Trophoblast cell (in vitro differentiated cells and primary cell): Measurements from ENCODE around the gene FCER2.

Experiments used
- DNase-seq, 2 donors: peaks; one replicate each; pipeline ENCODE4 v3.0.0-alpha.2; 2016
- H2AFZ ChIP-seq: 2 replicates; pipeline ENCODE4 v1.6.1; 2013; ENCODE audit warnings: low read length, moderate library complexity, mild to moderate bottlenecking; ENCODE audit not compliant: insufficient read depth, poor library complexity
- H2AK5ac ChIP-seq: 2 replicates; pipeline ENCODE4 v1.6.1; 2013; ENCODE audit warnings: mild to moderate bottlenecking, low read length
- H2BK120ac ChIP-seq: 2 replicates; pipeline ENCODE4 v1.6.1; 2013; ENCODE audit warnings: low read length, mild to moderate bottlenecking, moderate library complexity; ENCODE audit not compliant: insufficient read depth, poor library complexity
- H2BK12ac ChIP-seq: 2 replicates; pipeline ENCODE4 v1.6.1; 2013; ENCODE audit warnings: mild to moderate bottlenecking, low read length, moderate library complexity
- H2BK5ac ChIP-seq: 2 replicates; pipeline ENCODE4 v1.6.1; 2013; ENCODE audit warnings: low read length, low read depth, moderate library complexity, mild to moderate bottlenecking; ENCODE audit not compliant: poor library complexity
- H3K14ac ChIP-seq: 2 replicates; pipeline ENCODE4 v1.6.1; 2013; ENCODE audit warnings: mild to moderate bottlenecking, low read length
- H3K18ac ChIP-seq: 2 replicates; pipeline ENCODE4 v1.6.1; 2013; ENCODE audit warnings: mild to moderate bottlenecking, low read length
- H3K23ac ChIP-seq: 2 replicates; pipeline ENCODE4 v1.6.1; 2013; ENCODE audit warnings: low read length
- H3K27ac ChIP-seq: 2 replicates; pipeline ENCODE4 v1.5.1; 2013; ENCODE audit warnings: low read depth, mild to moderate bottlenecking, inconsistent platforms, low read length, moderate library complexity
- H3K27me3 ChIP-seq: 2 replicates; pipeline ENCODE4 v1.6.1; 2013; ENCODE audit warnings: inconsistent platforms, mild to moderate bottlenecking, low read length, moderate library complexity; ENCODE audit not compliant: insufficient read depth
- H3K36me3 ChIP-seq, 2 experiments: 1 replicate in 1 of 2; 2 replicates in 1 of 2; pipeline ENCODE4 v1.6.1; 2013; ENCODE audit warnings: low read length in 2 of 2, mild to moderate bottlenecking in 2 of 2, moderate library complexity in 1 of 2; ENCODE audit not compliant: insufficient read depth in 2 of 2, control insufficient read depth in 1 of 2
- H3K4ac ChIP-seq: 2 replicates; pipeline ENCODE4 v1.6.1; 2013; ENCODE audit warnings: low read depth, mild to moderate bottlenecking, low read length, moderate library complexity
- H3K4me1 ChIP-seq, 2 experiments: 1 replicate in 1 of 2; 2 replicates in 1 of 2; pipeline ENCODE4 v1.6.1; 2013; ENCODE audit warnings: low read length in 2 of 2, mild to moderate bottlenecking in 2 of 2, moderate library complexity in 1 of 2; ENCODE audit not compliant: insufficient read depth in 2 of 2, control insufficient read depth in 1 of 2
- H3K4me2 ChIP-seq: 2 replicates; pipeline ENCODE4 v1.6.1; 2013; ENCODE audit warnings: inconsistent platforms, mild to moderate bottlenecking, low read length, moderate library complexity
- H3K4me3 ChIP-seq: 2 replicates; pipeline ENCODE4 v1.5.1; 2013; ENCODE audit warnings: mild to moderate bottlenecking, low read depth, low read length, inconsistent platforms
- H3K79me1 ChIP-seq: one replicate; pipeline ENCODE4 v1.6.1; 2013; ENCODE audit warnings: low read length
- H3K79me2 ChIP-seq: 2 replicates; pipeline ENCODE4 v1.6.1; 2013; ENCODE audit warnings: low read length, mild to moderate bottlenecking; ENCODE audit not compliant: control insufficient read depth, insufficient read depth, poor library complexity
- H3K9ac ChIP-seq: 2 replicates; pipeline ENCODE4 v1.6.1; 2013; ENCODE audit warnings: mild to moderate bottlenecking, low read length
- H3K9me3 ChIP-seq: 2 replicates; pipeline ENCODE4 v1.6.1; 2013; ENCODE audit warnings: low read depth, mild to moderate bottlenecking, control low read depth, inconsistent platforms, low read length; ENCODE audit not compliant: insufficient read depth
- H4K12ac ChIP-seq: 2 replicates; pipeline ENCODE4 v1.6.1; 2013; ENCODE audit warnings: low read depth, mild to moderate bottlenecking, low read length, moderate library complexity
- H4K8ac ChIP-seq: 2 replicates; pipeline ENCODE4 v1.6.1; 2013; ENCODE audit warnings: low read depth, mild to moderate bottlenecking, low read length, moderate library complexity
- H4K91ac ChIP-seq: one replicate; pipeline ENCODE4 v1.6.1; 2013; ENCODE audit warnings: low read depth, mild to moderate bottlenecking, low read length, moderate library complexity
- WGBS: extraction: QIAGEN DNeasy Blood & Tissue Kit; methylation state at CpG from one replicate; pipeline ENCODE4 v1.1.7; 2013; ENCODE audit warnings: missing lambda C conversion rate; ENCODE audit not compliant: insufficient read length, insufficient coverage; ENCODE audit errors: extremely low coverage; 5-methylcytosine and 5-hydroxymethylcytosine counted together

Gene FCER2

DNA sequence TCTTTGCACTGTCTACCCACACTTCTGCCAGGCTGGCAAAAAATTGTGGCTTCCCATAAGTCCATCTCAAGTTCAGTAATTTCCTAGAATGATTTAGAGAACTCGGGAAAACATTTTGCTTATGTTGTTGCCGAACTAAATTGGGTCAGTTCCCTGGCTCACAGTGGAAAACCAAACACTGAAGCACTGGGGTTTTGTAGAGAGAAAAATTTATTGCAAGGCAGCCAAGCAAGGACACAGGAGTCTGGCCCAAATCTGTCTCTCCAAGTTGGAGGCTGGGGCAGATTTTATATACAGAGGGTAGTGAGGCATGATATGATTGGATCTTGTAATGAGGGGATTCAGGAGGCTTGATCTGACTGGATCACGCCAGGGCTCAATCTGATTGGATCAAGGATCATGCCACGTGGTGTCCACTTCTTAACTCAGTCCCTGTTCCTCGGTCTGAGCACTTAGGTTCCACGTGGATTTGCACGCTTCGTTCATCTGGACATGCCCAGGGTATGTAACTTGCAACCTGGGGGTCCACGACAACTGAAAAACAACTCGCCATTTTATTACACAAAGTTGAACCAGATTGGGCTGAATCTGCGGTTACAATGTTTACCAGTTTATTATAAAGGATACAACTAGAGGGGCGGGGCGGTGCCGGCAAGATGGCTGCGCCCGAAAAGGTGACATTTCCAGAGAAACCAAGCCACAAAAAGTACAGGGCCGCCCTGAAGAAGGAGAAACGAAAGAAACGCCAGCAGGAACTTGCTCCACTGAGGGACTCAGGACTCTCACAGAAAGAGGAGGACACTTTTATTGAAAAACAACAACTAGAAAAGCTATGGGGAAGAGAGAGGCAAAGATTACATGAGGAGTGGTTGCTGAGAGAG is 38.1 kb upstream of the FCER2 start:
- H3K79me1 ChIP-seq, result no peaks in the 10 kb centered on the region
- H3K14ac ChIP-seq, result no peak overlapping the region
- H2BK5ac ChIP-seq, result no peak overlapping the region
- H3K27me3 ChIP-seq, result no peaks in the 10 kb centered on the region
- no peak overlapping the region for H3K4me3 ChIP-seq
- H2BK12ac ChIP-seq, result no peak overlapping the region
- no peaks in the 10 kb centered on the region for H3K79me2 ChIP-seq
- H3K9me3 ChIP-seq, result no peaks in the 10 kb centered on the region
- H2BK120ac ChIP-seq, result no peak overlapping the region
- no peaks in the 10 kb centered on the region for H3K36me3 ChIP-seq
- H3K9ac ChIP-seq, result no peak overlapping the region
- no peaks in the 10 kb centered on the region for H3K4me1 ChIP-seq
- no peak overlapping the region for H4K12ac ChIP-seq
- no peak overlapping the region for H3K4me2 ChIP-seq
- H3K18ac ChIP-seq, result no peak overlapping the region
- H4K8ac ChIP-seq, result no peak overlapping the region
- no peak for DNase-seq
- H3K4ac ChIP-seq, result no peak overlapping the region
- no CpG with 5 or more reads among the region's 19 CpGs for WGBS
- H3K23ac ChIP-seq, result no peak overlapping the region
- H2AK5ac ChIP-seq, result no peak overlapping the region
- H2AFZ ChIP-seq, result no peak overlapping the region
- no peak overlapping the region for H4K91ac ChIP-seq
- no peak overlapping the region for H3K27ac ChIP-seq

DNA sequence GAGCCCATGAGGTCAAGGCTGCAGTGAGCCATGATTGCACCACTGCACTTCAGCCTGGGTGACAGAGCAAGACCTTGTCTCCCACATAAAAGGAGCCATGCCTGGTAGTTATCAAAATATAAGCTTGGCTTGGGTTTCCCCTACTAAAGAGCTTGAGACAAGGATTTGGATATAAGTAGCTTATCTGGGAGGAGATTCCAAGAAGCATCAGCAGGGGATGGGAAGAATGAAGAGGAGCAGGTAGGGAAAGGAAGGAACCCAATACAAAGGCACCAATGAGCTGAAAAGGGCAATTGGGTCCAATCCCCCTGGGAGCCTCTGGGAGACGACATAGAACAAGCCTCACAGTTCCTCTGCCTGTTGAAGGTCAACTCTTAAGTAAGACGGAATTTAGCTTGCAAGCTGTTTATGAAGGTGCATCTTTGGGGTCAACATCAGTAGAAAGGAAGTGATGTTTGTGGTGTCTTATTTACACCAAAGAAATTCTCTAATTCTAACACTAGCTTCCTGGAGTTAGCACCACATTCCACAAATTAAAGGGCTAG is 37.4 kb upstream of the FCER2 start:
- DNase-seq, result no peak
- no peak overlapping the region for H2AK5ac ChIP-seq
- H4K12ac ChIP-seq, result no peak overlapping the region
- no peaks in the 10 kb centered on the region for H3K4me1 ChIP-seq
- no peaks in the 10 kb centered on the region for H3K36me3 ChIP-seq
- H3K27ac ChIP-seq, result no peak overlapping the region
- H3K9ac ChIP-seq, result no peak overlapping the region
- WGBS, result no CpG with 5 or more reads among the region's 2 CpGs
- no peak overlapping the region for H2BK5ac ChIP-seq
- no peaks in the 10 kb centered on the region for H3K79me2 ChIP-seq
- no peak overlapping the region for H4K91ac ChIP-seq
- no peak overlapping the region for H3K4ac ChIP-seq
- no peaks in the 10 kb centered on the region for H3K9me3 ChIP-seq
- no peaks in the 10 kb centered on the region for H3K79me1 ChIP-seq
- no peak overlapping the region for H4K8ac ChIP-seq
- H3K14ac ChIP-seq, result no peak overlapping the region
- H3K4me2 ChIP-seq, result no peak overlapping the region
- no peak overlapping the region for H3K18ac ChIP-seq
- no peak overlapping the region for H2BK12ac ChIP-seq
- no peak overlapping the region for H2BK120ac ChIP-seq
- no peak overlapping the region for H3K23ac ChIP-seq
- no peak overlapping the region for H3K4me3 ChIP-seq
- no peaks in the 10 kb centered on the region for H3K27me3 ChIP-seq
- no peak overlapping the region for H2AFZ ChIP-seq

DNA sequence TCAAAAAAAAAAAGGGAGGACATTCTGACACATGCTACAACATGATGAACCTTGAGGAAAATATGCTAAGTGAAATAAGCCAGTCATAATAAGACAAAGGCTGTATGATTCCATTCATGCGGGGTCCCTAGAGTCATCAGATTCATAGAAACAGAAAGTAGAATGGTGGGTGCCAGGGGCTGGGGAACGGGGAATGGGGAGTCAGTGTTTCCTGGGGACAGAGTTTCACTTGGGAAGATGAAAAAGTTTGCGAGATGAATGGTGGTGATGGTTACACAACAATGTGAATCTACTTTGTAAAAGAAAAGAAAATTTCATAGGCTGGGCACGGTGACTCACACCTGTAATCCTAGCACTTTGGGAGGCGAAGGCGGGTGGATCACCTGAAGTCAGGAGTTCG is 36.1 kb upstream of the FCER2 start:
- H3K27ac ChIP-seq, result no peak overlapping the region
- H2BK5ac ChIP-seq, result no peak overlapping the region
- H2BK12ac ChIP-seq, result no peak overlapping the region
- H3K79me1 ChIP-seq, result no peaks in the 10 kb centered on the region
- no peak overlapping the region for H3K18ac ChIP-seq
- no peak overlapping the region for H2BK120ac ChIP-seq
- no peak overlapping the region for H3K23ac ChIP-seq
- no peak overlapping the region for H3K4me2 ChIP-seq
- H3K36me3 ChIP-seq, result no peaks in the 10 kb centered on the region
- H3K27me3 ChIP-seq, result no peaks in the 10 kb centered on the region
- no peak overlapping the region for H4K8ac ChIP-seq
- H3K79me2 ChIP-seq, result no peaks in the 10 kb centered on the region
- H3K4me1 ChIP-seq, result no peaks in the 10 kb centered on the region
- H3K9ac ChIP-seq, result no peak overlapping the region
- no peak overlapping the region for H3K4ac ChIP-seq
- H4K12ac ChIP-seq, result no peak overlapping the region
- no peaks in the 10 kb centered on the region for H3K9me3 ChIP-seq
- no CpG with 5 or more reads among the region's 7 CpGs for WGBS
- no peak for DNase-seq
- no peak overlapping the region for H4K91ac ChIP-seq
- H3K14ac ChIP-seq, result no peak overlapping the region
- no peak overlapping the region for H3K4me3 ChIP-seq
- H2AK5ac ChIP-seq, result no peak overlapping the region
- no peak overlapping the region for H2AFZ ChIP-seq

DNA sequence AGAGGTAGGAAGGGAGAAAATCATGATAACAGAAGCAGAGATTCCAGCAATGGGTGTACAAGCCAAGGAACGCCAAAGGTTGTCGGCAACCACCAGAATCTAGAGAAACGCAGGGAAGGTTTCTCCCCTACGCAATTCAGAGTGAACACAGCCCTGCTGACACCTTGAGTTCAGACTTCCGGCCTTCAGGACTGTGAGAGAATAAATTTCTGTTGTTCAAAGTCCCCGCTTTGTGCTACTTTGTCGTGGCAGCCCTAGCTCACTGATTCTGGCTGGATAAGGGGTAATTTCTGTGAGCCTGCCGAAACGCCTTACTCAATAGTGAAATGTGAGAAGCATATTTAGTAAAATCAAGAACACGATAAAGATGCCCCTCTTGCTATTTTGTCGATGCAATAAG is 35.3 kb upstream of the FCER2 start:
- Histone ChIP-seq H3K27ac (no peak overlapping the region), H4K12ac (no peak overlapping the region), H3K27me3 (no peaks in the 10 kb centered on the region), H3K79me2 (no peaks in the 10 kb centered on the region), H3K36me3 (no peaks in the 10 kb centered on the region), H3K9me3 (no peaks in the 10 kb centered on the region), H4K8ac (no peak overlapping the region), H3K4me1 (no peaks in the 10 kb centered on the region), H2AK5ac (no peak overlapping the region), H2BK5ac (no peak overlapping the region), H3K79me1 (no peaks in the 10 kb centered on the region), H3K9ac (no peak overlapping the region), H3K4me3 (no peak overlapping the region), H3K23ac (no peak overlapping the region), H3K18ac (no peak overlapping the region), H2BK12ac (no peak overlapping the region), H2BK120ac (no peak overlapping the region), H3K4me2 (no peak overlapping the region), H3K14ac (no peak overlapping the region), H4K91ac (no peak overlapping the region), H3K4ac (no peak overlapping the region), H2AFZ (no peak overlapping the region)
- WGBS, result no CpG with 5 or more reads among the region's 11 CpGs
- DNase-seq, result peak in 1 of 2 donors; percentile 45
